ENCODE data around the gene MBD2.
"Not testable (repeated sequence)": the region's sequence is repeated elsewhere in the genome, so short reads cannot be mapped to it uniquely, and the experiment has no call there.

MBD2 gene

GRCh38 chr18:54218299-54218698, 6.2 kb downstream of the MBD2 start:
- Histone ChIP-seq H3K9me3 (ENCODE audit: control insufficient read depth in 2 of 2, low read length in 2 of 2) (no peaks in the 10 kb centered on the region), H3K27ac (ENCODE audit: low read depth in 2 of 2, low read length in 2 of 2) (no peak overlapping the region), H3K4me3 (ENCODE audit: low read length in 2 of 2) (no peak overlapping the region), H3K4me1 (ENCODE audit: control insufficient read depth in 2 of 2, insufficient read depth in 2 of 2, low read length in 2 of 2) (peaks cover 15 to 18% of the 10 kb centered on the region in 2 donors), H3K36me3 (ENCODE audit: control insufficient read depth in 2 of 2, insufficient read depth in 2 of 2, low read length in 2 of 2) (no peaks in the 10 kb centered on the region), H3K9ac (ENCODE audit: low read depth in 1 of 2, low read length in 2 of 2) (no peak overlapping the region), H3K27me3 (ENCODE audit: control insufficient read depth in 2 of 2, insufficient read depth in 2 of 2, low read length in 2 of 2) (no peaks in the 10 kb centered on the region)

- no peaks in the 10 kb centered on the region for H3K36me3 ChIP-seq (ENCODE audit: control insufficient read depth in 2 of 2, insufficient read depth in 2 of 2, low read length in 2 of 2)
- no peak overlapping the region for H3K4me3 ChIP-seq (ENCODE audit: low read length in 2 of 2)
- no peak overlapping the region for H3K27ac ChIP-seq (ENCODE audit: low read depth in 2 of 2, low read length in 2 of 2)
- no peak overlapping the region for H3K9ac ChIP-seq (ENCODE audit: low read depth in 1 of 2, low read length in 2 of 2)
- peaks cover 8 to 14% of the 10 kb centered on the region in 2 donors for H3K4me1 ChIP-seq (ENCODE audit: control insufficient read depth in 2 of 2, insufficient read depth in 2 of 2, low read length in 2 of 2)
- no peaks in the 10 kb centered on the region for H3K27me3 ChIP-seq (ENCODE audit: control insufficient read depth in 2 of 2, insufficient read depth in 2 of 2, low read length in 2 of 2)
- H3K9me3 ChIP-seq (ENCODE audit: control insufficient read depth in 2 of 2, low read length in 2 of 2): no peaks in the 10 kb centered on the region
These were observed 6.8 kb downstream of the MBD2 start for GRCh38 chr18:54217624-54218023.

GRCh38 chr18:54215069-54215468, 9.4 kb downstream of the MBD2 start:
- no peak overlapping the region for H3K4me3 ChIP-seq (ENCODE audit: low read length in 2 of 2)
- peaks cover 2 to 10% of the 10 kb centered on the region in 2 donors for H3K4me1 ChIP-seq (ENCODE audit: control insufficient read depth in 2 of 2, insufficient read depth in 2 of 2, low read length in 2 of 2)
- H3K9ac ChIP-seq (ENCODE audit: low read depth in 1 of 2, low read length in 2 of 2): no peak overlapping the region
- H3K9me3 ChIP-seq (ENCODE audit: control insufficient read depth in 2 of 2, low read length in 2 of 2): no peaks in the 10 kb centered on the region
- H3K36me3 ChIP-seq (ENCODE audit: control insufficient read depth in 2 of 2, insufficient read depth in 2 of 2, low read length in 2 of 2): no peaks in the 10 kb centered on the region
- H3K27ac ChIP-seq (ENCODE audit: low read depth in 2 of 2, low read length in 2 of 2): no peak overlapping the region
- H3K27me3 ChIP-seq (ENCODE audit: control insufficient read depth in 2 of 2, insufficient read depth in 2 of 2, low read length in 2 of 2): no peaks in the 10 kb centered on the region

GRCh38 chr18:54210463-54210862, 14.0 kb downstream of the MBD2 start:
- Histone ChIP-seq H3K4me1 (ENCODE audit: control insufficient read depth in 2 of 2, insufficient read depth in 2 of 2, low read length in 2 of 2) (peaks cover 0 to 8% of the 10 kb centered on the region in 2 donors), H3K27me3 (ENCODE audit: control insufficient read depth in 2 of 2, insufficient read depth in 2 of 2, low read length in 2 of 2) (no peaks in the 10 kb centered on the region), H3K36me3 (ENCODE audit: control insufficient read depth in 2 of 2, insufficient read depth in 2 of 2, low read length in 2 of 2) (no peaks in the 10 kb centered on the region), H3K9ac (ENCODE audit: low read depth in 1 of 2, low read length in 2 of 2) (no peak overlapping the region), H3K4me3 (ENCODE audit: low read length in 2 of 2) (no peak overlapping the region), H3K27ac (ENCODE audit: low read depth in 2 of 2, low read length in 2 of 2) (no peak overlapping the region), H3K9me3 (ENCODE audit: control insufficient read depth in 2 of 2, low read length in 2 of 2) (no peaks in the 10 kb centered on the region)

GRCh38 chr18:54209471-54210180, 14.8 kb downstream of the MBD2 start:
- H3K27ac ChIP-seq (ENCODE audit: low read depth in 2 of 2, low read length in 2 of 2): peak overlapping the region in 1 of 2 donors; percentile 24
- H3K4me3 ChIP-seq (ENCODE audit: low read length in 2 of 2): no peak overlapping the region
- peaks cover 0 to 8% of the 10 kb centered on the region in 2 donors for H3K4me1 ChIP-seq (ENCODE audit: control insufficient read depth in 2 of 2, insufficient read depth in 2 of 2, low read length in 2 of 2)

GRCh38 chr18:54206447-54206846, 18.0 kb downstream of the MBD2 start:
- H3K27me3 ChIP-seq (ENCODE audit: control insufficient read depth in 2 of 2, insufficient read depth in 2 of 2, low read length in 2 of 2): no peaks in the 10 kb centered on the region
- H3K36me3 ChIP-seq (ENCODE audit: control insufficient read depth in 2 of 2, insufficient read depth in 2 of 2, low read length in 2 of 2): peaks cover 15 to 19% of the 10 kb centered on the region in 2 donors
- H3K9ac ChIP-seq (ENCODE audit: low read depth in 1 of 2, low read length in 2 of 2): no peak overlapping the region
- no peak overlapping the region for H3K27ac ChIP-seq (ENCODE audit: low read depth in 2 of 2, low read length in 2 of 2)
- H3K9me3 ChIP-seq (ENCODE audit: control insufficient read depth in 2 of 2, low read length in 2 of 2): no peaks in the 10 kb centered on the region
- peaks cover 0 to 5% of the 10 kb centered on the region in 2 donors for H3K4me1 ChIP-seq (ENCODE audit: control insufficient read depth in 2 of 2, insufficient read depth in 2 of 2, low read length in 2 of 2)
- no peak overlapping the region for H3K4me3 ChIP-seq (ENCODE audit: low read length in 2 of 2)

More at GRCh38 chr18:54209471-54210180, 14.8 kb downstream of the MBD2 start:
- Histone ChIP-seq H3K27me3 (ENCODE audit: control insufficient read depth in 2 of 2, insufficient read depth in 2 of 2, low read length in 2 of 2) (no peaks in the 10 kb centered on the region), H3K9me3 (ENCODE audit: control insufficient read depth in 2 of 2, low read length in 2 of 2) (no peaks in the 10 kb centered on the region), H3K9ac (ENCODE audit: low read depth in 1 of 2, low read length in 2 of 2) (no peak overlapping the region), H3K36me3 (ENCODE audit: control insufficient read depth in 2 of 2, insufficient read depth in 2 of 2, low read length in 2 of 2) (peaks cover 0 to 4% of the 10 kb centered on the region in 2 donors)

GRCh38 chr18:54205959-54206358, 18.5 kb downstream of the MBD2 start:
- H3K36me3 ChIP-seq (ENCODE audit: control insufficient read depth in 2 of 2, insufficient read depth in 2 of 2, low read length in 2 of 2): peaks cover 15 to 23% of the 10 kb centered on the region in 2 donors
- H3K27ac ChIP-seq (ENCODE audit: low read depth in 2 of 2, low read length in 2 of 2): no peak overlapping the region
- H3K27me3 ChIP-seq (ENCODE audit: control insufficient read depth in 2 of 2, insufficient read depth in 2 of 2, low read length in 2 of 2): no peaks in the 10 kb centered on the region
- no peak overlapping the region for H3K9ac ChIP-seq (ENCODE audit: low read depth in 1 of 2, low read length in 2 of 2)
- H3K4me1 ChIP-seq (ENCODE audit: control insufficient read depth in 2 of 2, insufficient read depth in 2 of 2, low read length in 2 of 2): peaks cover 0 to 3% of the 10 kb centered on the region in 2 donors
- H3K4me3 ChIP-seq (ENCODE audit: low read length in 2 of 2): no peak overlapping the region
- H3K9me3 ChIP-seq (ENCODE audit: control insufficient read depth in 2 of 2, low read length in 2 of 2): no peaks in the 10 kb centered on the region

GRCh38 chr18:54205448-54205847, 19.0 kb downstream of the MBD2 start:
- not testable (repeated sequence) for H3K9me3 ChIP-seq (ENCODE audit: control insufficient read depth in 2 of 2, low read length in 2 of 2); H3K27me3 ChIP-seq (ENCODE audit: control insufficient read depth in 2 of 2, insufficient read depth in 2 of 2, low read length in 2 of 2); H3K4me3 ChIP-seq (ENCODE audit: low read length in 2 of 2); H3K27ac ChIP-seq (ENCODE audit: low read depth in 2 of 2, low read length in 2 of 2); H3K4me1 ChIP-seq (ENCODE audit: control insufficient read depth in 2 of 2, insufficient read depth in 2 of 2, low read length in 2 of 2); H3K9ac ChIP-seq (ENCODE audit: low read depth in 1 of 2, low read length in 2 of 2)
- peaks cover 15 to 24% of the 10 kb centered on the region in 2 donors for H3K36me3 ChIP-seq (ENCODE audit: control insufficient read depth in 2 of 2, insufficient read depth in 2 of 2, low read length in 2 of 2)

- H3K4me1 ChIP-seq (ENCODE audit: control insufficient read depth in 2 of 2, insufficient read depth in 2 of 2, low read length in 2 of 2): peaks cover 0 to 3% of the 10 kb centered on the region in 2 donors
- H3K27me3 ChIP-seq (ENCODE audit: control insufficient read depth in 2 of 2, insufficient read depth in 2 of 2, low read length in 2 of 2): no peaks in the 10 kb centered on the region
- no peak overlapping the region for H3K27ac ChIP-seq (ENCODE audit: low read depth in 2 of 2, low read length in 2 of 2)
- no peaks in the 10 kb centered on the region for H3K9me3 ChIP-seq (ENCODE audit: control insufficient read depth in 2 of 2, low read length in 2 of 2)
- no peak overlapping the region for H3K4me3 ChIP-seq (ENCODE audit: low read length in 2 of 2)
- H3K9ac ChIP-seq (ENCODE audit: low read depth in 1 of 2, low read length in 2 of 2): no peak overlapping the region
- peaks cover 17 to 29% of the 10 kb centered on the region in 2 donors for H3K36me3 ChIP-seq (ENCODE audit: control insufficient read depth in 2 of 2, insufficient read depth in 2 of 2, low read length in 2 of 2)
These were observed 19.6 kb downstream of the MBD2 start for GRCh38 chr18:54204883-54205282.

GRCh38 chr18:54203914-54204313, 20.6 kb downstream of the MBD2 start:
- Histone ChIP-seq H3K4me1 (ENCODE audit: control insufficient read depth in 2 of 2, insufficient read depth in 2 of 2, low read length in 2 of 2) (peaks cover 0 to 3% of the 10 kb centered on the region in 2 donors), H3K27ac (ENCODE audit: low read depth in 2 of 2, low read length in 2 of 2) (no peak overlapping the region), H3K4me3 (ENCODE audit: low read length in 2 of 2) (no peak overlapping the region), H3K36me3 (ENCODE audit: control insufficient read depth in 2 of 2, insufficient read depth in 2 of 2, low read length in 2 of 2) (peaks cover 19 to 32% of the 10 kb centered on the region in 2 donors), H3K9ac (ENCODE audit: low read depth in 1 of 2, low read length in 2 of 2) (no peak overlapping the region), H3K9me3 (ENCODE audit: control insufficient read depth in 2 of 2, low read length in 2 of 2) (no peaks in the 10 kb centered on the region), H3K27me3 (ENCODE audit: control insufficient read depth in 2 of 2, insufficient read depth in 2 of 2, low read length in 2 of 2) (no peaks in the 10 kb centered on the region)

Measured in mucosa of rectum (tissue), 2 donors.